ENCODE data around the gene WFDC10A.
"Not testable (repeated sequence)": the region's sequence is repeated elsewhere in the genome, so short reads cannot be mapped to it uniquely, and the experiment has no call there.

WFDC10A gene

DNA sequence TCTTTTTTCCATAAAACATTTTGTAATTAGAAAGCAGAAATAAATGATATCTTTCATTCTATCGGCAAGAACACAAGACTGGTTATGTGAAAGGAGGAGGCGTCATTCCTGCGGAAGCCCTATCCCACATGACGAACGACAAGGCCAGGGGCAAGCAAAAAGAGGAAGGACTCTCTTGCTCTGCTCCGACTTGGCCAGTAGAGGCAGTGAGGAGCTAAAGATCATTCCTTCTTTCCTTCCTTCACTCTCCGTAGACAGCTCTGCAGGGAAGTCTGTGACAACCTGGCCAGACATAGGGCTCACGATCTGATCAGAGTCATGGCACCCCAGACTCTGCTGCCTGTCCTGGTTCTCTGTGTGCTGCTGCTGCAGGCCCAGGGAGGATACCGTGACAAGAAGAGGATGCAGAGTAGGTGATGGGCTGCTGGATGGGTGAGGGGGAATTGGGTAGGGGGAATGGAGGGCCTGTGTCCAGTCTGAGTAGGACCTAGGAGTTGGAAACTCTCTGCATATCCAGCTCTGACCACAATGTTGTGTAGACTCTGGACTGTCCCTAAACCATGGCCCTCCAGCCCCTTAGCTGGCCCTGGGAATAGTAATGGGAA is at the start of gene WFDC10A:
WFDC10A (plus strand) TSS at position 244 of the 605 bp plus-strand sequence; CDS start at position 319, 75 bp downstream.
- DNase-seq, result peak; percentile 83

DNA sequence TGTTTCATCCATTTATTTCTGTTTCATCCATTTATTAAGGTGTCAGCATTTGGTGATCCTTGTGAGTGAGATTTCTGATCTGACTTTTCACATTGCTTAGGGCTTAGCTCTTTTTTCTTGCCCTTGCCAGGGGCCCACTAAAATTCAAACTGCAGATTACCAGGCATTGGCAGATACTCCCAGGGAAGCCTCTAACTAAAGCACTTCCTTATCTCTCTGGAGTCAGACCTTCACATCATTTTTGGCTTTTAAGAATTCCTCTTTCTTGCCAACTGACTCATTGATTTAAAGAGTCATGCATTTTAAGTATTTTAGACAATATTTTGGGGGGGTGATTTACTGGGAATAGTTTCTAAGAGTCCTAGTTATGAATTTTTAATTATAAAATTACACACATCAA is 47.8 kb upstream of the WFDC10A start:
- DNase-seq, result no peak

DNA sequence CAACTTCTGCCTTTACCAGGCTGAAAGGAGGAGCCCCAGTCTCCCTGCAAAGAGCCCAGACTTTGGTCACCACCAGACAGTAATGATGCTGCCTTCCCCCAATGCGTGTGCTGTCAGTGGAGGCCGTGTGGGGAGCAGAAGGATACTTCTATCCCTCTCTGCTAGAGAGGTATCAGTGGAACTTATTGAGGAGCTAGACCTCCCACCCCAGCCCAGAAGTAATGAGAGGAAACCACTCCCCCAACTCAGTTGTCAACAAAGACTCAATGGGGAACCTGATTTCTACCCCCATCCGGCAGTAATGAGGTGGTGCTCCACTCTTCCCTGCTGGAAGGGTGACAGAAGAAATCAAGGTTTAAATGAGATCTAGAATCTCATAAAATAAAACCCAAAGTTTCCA is 46.0 kb upstream of the WFDC10A start:
- DNase-seq, result no peak

DNA sequence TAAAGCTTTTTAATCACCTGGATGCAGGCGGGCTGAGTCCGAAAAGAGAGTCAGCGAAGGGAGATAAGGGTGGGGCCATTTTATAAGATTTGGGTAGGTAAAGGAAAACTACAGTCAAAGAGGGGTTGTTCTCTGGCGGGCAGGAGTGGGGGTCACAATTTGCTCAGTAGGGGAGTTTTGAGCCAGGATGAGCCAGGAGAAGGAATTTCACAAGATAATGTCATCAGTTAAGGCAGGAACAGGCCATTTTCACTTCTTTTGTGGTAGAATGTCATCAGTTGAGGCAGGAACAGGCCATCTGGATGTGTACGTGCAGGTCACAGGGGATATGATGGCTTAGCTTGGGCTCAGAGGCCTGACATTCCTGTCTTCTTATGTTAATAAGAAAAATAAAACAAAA is 45.2 kb upstream of the WFDC10A start:
- not testable (repeated sequence) for DNase-seq

DNA sequence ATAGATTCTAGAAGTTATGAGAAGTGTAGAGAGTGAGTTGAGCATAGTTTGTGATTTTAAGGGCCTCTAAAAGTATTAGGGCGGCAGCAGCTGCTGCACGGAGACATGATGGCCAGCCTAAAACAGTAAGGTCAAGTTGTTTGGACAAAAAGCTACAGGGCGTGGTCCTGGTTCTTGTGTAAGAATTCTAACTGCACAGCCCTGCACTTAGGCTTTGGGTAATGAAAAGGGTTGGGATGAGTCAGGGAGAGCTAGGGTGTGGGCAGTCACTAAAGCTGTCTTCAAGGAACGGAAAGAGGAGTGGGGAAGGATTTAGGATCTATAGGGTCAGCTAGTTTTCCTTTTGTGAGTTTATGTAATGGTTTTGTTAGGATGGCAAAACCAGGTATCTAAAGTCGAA is 43.6 kb upstream of the WFDC10A start:
- DNase-seq, result not testable (repeated sequence)

DNA sequence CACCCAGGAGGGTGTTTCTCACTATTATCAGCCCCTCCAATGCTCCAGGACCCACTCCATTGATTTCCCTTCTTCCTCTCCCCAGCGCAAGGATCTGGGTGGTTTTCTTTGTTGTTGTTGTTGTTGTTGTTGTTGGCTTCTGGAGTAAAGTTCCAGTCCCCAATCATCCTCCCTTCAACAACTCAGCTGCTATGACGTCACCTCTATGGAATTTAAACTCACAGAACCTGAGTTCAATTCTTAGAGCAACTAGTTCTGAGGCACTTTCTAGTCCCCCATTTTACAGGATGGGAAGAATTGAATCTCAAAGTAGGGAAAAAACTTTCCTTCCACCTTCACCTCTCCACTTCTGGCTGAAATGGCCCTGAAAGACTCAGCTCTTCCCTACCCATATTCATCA is 40.7 kb upstream of the WFDC10A start:
- DNase-seq, result no peak

DNA sequence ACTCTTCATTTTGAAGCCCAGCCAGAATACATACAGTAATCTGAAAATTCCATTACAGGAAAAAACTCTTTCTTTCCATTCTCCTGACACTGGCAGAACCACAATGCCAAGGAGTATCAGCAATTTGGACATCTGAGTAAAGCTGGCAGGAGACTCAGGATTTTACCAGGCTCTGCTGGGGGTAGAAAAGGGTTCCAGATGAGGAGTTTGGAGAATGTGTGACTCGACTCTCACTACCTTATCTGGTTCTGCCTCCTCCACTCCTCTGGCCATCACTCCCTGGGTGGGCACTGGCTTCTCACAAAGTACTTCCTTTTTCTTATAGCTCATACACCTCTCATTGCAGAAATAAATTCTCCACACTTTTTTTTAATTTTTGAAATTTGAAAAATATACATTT is 39.8 kb upstream of the WFDC10A start:
- no peak for DNase-seq

DNA sequence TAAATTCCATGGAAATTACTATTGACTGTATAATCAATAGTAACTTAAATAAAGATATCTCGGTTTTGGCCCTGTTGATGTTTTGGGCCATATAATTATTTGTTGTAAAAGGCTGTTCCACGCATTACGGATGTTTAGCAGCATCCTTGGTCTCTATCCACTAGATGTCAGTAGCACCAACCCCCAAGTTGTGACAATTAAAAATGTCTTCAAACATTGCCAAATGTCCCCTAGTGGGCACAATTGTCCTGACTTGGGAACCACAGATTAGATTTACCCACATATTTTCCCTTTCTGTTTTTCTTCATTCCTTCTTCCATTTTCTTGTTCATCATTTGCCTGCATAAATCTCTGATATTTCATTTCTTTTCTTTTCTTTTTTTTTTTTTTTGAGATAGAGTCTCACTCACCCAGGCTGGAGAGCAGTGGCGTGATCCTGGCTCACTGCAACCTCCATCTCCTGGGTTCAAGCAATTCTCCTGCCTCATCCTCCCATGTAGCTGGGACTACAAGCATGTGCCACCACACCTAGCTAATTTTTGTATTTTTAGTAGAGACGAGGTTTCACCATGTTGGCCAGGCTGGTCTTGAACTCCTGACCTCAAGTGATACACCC is 36.9 kb upstream of the WFDC10A start:
- DNase-seq, result peak; percentile 76

DNA sequence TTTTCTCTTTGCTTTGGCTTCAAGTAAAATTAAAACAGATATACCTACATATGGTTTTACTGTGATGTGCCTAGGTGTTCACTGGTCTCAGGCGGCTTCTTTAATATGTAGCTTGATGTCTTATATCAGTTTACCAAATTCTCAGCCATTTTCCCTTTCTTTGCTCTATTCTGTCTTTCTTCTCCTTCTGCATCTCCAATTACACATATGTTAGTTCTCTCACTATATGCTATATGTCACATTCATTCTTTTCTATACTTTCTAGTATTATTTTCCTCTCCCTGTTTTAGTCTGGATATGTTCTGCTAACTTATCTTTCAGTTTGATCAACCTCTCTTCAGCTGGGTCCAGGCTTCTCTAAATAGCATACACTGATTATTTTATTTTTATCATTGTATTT is 36.0 kb upstream of the WFDC10A start:
- no peak for DNase-seq

DNA sequence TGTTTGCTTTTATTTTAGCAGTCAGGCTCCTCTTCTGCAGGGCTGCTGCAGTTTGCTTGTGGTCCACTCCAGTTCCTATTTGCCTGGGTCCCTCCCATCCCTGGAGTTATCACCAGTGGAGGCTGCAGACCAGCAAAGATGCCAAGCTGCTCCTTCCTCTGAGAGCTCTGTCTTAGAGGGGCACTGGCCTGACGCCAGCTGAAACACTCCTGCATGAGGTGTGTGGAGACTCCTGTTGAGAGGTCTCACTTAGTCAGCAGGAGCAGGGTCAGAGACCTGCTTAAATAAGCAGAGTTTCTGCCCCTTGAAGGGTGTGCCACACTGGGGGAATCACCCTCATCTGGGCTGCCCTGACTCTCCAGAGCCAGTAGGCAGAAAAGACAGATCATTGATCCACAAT is 34.3 kb upstream of the WFDC10A start:
- no peak for DNase-seq

DNA sequence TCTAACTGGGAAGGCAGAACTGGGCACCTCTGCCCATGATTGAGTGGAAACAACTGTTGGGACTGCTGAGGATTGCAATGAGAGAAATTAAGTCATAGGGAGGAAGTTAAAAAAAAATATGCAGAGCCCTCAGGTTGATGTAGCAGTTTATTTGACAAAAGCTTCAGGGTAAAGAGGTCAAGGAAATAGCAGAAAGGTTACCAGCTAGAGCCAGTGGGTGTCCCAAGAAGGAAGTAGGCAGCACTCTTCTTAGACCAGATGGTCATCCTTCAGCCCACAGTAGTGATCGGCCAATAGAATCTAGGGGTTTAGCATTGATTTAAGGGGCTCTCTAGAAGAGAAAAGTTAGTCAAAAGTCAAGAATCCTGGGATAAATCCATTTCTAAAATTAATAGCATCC is 21.7 kb upstream of the WFDC10A start:
- DNase-seq, result no peak

DNA sequence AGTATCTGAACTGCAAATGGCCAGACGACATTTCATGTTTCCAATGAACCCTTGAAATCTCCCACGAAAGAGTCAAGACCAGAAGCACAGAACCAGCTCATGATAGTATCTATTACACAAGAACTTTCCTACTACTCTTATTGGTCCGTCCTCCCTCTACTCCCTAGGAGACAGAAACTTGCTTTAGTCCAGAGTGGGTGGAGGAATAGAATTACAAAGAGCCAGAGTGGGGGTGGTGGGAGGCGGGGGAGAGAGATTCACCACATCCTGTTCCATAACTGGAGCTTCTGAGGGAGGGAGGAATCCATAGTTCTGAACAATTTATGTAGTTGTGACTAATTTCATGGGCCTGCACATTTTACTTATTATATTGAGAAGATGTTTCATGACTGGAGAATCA is 18.5 kb upstream of the WFDC10A start:
- DNase-seq, result peak; percentile 54

DNA sequence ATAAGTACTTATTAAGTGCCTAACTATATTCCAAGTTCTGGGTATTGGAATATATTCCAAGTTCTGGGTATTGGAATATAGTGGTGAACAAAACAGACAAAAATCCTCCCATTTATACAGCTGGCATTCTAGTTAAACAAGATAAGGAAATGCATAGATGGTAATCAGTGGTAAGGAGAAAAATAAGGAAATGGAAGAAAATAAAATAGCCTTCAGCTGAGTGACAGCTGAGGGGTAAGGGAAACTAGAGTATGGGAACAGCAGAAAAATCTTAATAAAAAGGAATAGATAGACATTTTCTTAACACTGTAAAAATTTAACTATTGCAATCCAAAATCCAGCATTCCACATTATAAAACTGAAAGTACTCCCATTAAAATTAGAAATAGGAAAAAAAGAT is 17.2 kb upstream of the WFDC10A start:
- no peak for DNase-seq

DNA sequence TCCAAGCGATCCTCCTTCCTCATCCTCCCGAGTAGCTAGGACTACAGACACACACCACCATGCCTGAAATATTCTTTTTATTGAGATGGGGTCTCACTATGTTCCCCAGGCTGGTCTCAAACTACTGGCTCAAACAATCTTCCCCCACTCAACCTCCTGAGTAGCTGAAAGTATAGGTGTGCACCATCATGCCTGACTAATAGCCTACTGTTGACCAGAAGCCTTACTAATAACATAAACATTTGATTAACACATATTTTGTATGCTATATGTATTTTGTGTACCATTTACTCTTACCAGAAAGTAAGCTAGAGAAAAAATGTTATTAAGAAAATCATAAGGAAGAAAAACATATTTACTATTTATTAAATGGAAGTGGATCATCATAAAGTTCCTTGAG is 11.9 kb upstream of the WFDC10A start:
- no peak for DNase-seq

DNA sequence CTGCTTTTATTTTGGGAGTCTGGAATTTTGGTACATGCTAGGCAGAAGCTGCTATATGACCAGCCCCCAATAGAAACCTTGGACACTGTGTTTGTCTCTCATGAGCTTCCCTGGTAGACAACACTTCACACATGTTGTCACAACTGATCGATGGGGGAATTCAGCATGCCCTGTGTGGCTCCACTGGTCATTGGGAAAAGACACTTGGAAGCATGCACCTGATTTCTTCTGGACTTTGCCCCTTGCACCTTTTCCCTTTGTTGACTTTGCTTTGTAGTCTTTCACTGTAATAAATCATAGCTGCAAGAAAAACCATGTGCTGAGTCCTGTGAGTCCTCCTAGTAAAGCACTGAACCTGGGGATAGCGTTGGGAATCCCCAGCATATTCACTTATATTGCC is 7.9 kb upstream of the WFDC10A start:
- no peak for DNase-seq

DNA sequence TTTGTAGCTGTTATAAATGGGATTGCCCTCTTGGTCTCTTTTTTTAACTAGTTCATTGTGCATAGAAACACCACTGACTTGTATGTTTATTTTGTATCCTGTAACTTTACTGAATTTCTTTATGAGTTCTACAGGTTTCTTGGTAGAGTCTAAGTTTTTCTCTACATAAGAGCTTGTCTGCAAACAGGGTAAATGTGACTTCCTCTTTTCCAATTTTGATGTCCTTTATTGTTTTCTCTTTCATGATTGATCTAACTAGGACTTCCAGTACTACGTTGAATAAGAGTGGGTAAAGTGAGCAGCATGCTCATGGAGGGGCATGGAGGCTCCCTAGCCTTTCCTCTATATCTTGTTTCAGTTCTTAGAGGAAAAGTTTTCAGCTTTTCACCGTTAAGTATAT is 3.0 kb upstream of the WFDC10A start:
- no peak for DNase-seq

DNA sequence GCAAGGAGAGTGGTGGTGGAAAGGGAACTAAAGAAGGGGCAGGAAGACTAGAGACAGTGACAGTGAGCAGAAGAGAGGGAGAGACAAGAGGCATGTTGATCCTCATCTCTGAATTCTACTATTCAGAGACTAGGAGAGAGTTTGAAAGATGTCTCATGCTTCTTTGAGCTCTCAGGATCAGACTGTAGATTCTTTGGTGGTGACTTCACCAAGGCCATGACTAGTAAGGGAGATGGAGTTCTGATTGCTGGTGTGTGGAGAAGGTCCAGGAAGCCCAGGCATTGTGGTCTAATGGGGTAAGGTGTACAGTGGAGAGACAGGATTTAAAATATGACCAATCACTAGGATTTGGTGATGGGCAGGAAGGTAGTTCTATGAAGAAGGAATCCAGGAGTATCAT is 832 bp downstream of the WFDC10A start:
- DNase-seq, result no peak

DNA sequence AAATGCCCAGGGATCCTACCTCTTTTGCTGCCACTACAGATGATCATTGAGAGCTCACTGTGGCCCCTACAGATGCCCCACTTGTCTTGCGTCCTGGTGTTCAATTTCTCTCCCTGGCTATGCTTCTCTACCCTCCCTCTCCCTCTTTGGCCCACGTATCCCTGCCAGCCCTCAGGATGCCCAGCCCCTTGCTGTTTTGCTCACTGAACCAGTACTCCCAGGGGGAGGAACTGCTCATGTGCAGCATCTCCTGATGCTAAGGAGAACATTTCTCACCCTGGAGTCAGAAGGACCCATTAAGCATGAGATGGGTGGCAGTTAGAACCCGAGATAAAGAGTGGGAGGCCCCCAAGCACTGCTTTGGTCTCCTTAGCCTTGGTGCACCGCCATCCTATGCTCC is 1.6 kb downstream of the WFDC10A start, which contains the start of gene WFDC9:
WFDC9 (minus strand) TSS at position 101 of the 400 bp plus-strand sequence. CDS start 21,103 bp downstream, outside the sequence.
- no peak for DNase-seq

DNA sequence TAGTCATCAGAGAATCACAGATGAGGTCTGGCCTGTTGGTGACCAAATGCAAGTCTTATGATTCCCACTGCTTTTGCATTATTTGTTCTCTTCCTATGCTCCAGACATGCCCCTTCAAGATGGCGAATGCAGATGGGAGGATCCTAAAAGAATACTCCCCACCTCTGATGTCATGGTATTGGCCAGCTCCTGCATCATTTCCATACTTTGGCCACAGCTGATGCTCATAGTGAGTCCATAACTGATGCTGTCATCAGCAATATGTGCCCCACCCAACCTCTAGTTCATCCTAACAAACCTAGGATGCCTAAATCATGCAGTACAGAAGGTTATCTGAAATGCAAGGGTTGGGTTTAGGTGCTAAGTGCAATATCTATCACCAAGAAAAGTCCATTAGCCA is 7.0 kb downstream of the WFDC10A start:
- DNase-seq, result no peak

DNA sequence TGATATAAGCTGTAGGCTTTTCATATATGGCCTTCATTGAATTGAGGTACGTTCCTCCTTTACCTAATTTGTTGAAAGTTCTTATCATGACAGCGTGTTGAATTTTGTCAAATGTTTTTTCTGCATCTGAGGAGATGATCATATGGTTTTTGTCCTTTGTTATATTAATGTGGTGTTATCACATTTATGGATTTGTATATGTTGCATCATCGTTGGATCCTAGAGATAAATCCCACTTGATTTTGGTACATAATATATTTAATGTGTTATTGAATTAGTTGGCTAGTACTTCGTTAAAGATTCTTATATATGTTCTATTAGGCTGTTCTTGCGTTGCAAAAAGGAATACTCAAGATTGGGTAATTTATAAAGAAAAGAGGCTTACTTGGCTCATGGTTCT is 10.1 kb downstream of the WFDC10A start:
- DNase-seq, result no peak

DNA sequence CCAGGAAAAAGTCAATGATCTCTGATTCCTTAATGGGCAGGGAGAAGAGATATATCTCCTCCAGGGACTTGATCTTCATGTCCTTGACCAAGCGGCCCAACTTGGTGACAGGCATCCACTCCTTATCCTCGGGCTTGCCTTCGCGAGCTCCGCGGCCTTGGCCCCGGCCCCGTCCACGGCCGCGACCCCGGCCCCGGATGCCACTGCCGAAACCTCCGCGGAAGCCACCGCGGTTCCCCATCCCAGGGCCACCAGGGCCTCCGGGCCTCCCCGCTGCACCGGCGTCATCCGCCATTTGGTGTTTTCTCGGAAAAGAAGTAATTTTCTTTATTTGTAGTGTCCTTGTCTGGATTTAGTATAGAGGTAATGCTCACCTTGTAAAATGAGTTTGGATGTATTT is 11.5 kb downstream of the WFDC10A start:
- DNase-seq, result not testable (repeated sequence)

DNA sequence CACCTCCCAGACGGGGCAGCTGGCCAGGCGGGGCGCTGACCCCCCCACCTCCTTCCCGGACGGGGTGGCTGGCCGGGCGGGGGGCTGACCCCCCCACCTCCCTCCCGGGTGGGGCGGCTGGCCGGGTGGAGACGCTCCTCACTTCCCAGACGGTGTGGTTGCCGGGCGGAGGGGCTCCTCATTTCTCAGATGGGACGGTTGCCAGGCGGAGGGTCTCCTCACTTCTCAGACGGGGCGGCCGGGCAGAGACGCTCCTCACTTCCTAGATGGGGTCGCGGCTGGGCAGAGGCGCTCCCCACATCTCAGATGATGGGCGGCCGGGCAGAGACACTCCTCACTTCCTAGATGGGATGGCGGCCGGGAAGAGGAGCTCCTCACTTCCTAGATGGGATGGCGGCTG is 16.3 kb downstream of the WFDC10A start:
- DNase-seq, result not testable (repeated sequence)

DNA sequence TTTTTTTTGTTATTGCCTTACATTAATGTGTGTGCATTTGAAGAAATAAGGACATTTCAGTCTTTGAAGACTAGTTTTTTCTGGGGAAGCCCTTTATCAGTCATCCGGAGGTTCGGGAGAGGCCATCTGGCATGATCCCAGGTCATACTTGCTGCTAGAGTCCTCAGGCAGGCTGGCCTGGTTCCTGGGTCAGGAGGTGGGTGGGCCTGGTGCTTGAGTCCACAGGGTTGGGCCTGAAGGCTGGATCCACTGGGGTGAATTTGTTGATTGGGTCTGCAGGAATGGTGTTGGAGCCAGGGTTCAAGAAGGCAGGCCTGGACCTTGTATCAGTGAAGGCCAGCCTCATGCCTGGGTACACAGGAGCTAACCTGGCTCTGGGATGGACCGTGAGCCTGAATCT is 17.3 kb downstream of the WFDC10A start:
- DNase-seq, result no peak

DNA sequence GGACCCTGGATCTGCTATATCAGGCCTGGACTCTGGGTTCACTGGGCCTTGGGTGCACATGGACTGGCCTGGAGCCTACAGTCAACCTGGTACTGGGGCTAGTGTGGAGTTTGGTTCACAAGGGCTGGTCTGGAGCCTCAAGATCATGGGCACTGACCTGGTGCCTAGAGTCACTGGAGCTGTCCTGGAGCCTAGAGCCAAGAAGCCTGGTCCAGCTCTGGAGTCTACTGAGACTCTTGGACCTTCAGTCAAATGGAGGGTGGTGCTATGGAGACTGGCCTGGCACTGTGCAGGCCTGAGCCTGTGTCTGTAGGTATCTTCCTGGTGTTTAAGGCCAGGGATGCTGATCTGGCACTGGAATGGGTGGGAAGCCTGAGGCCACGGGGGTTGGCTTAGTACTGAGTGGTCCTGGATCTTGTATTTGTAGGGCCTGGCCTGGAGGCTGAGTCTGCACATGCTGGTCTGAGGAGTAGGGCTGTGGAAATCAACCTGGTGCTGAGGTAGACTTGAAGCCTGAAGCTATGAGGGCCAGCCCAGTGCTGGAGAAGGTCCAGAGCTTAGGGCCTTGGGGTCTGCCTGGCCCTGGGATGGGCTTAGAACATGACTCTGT is 18.0 kb downstream of the WFDC10A start:
- DNase-seq, result no peak
